Keratinocyte (primary cell): ENCODE data around the gene SOCS6. TPM values are rescaled to one million over a fixed set of nuclear protein-coding genes. Genes with fewer than 3 reads are reported as not detected.

Experiments
- DNase-seq: peaks from one replicate; pipeline ENCODE4 v3.0.0-alpha.2; 2011; ENCODE audit warnings: low read depth, missing footprints, low spot score
- FAIRE-seq: peaks from 2 replicates; lab custom pipeline; 2011; peaks lifted over from hg19 to GRCh38; lab: Jason Lieb, UNC
- H2AFZ ChIP-seq: 2 replicates; pipeline ENCODE4 v1.6.0; 2012; ENCODE audit warnings: low read length, control low read depth, inconsistent platforms; ENCODE audit not compliant: control insufficient read depth
- H3K27ac ChIP-seq: 2 replicates; pipeline ENCODE4 v1.5.1; 2011; ENCODE audit warnings: low read length; ENCODE audit not compliant: control insufficient read depth, insufficient read depth
- H3K27me3 ChIP-seq: 3 replicates; pipeline ENCODE4 v1.6.0; 2011; ENCODE audit warnings: low read length; ENCODE audit not compliant: control insufficient read depth, insufficient read depth; ENCODE audit errors: extremely low read depth
- H3K36me3 ChIP-seq, 2 experiments: 2 replicates in 1 of 2; 3 replicates in 1 of 2; pipeline ENCODE4 v1.5.1; 2011; ENCODE audit warnings: low read length in 2 of 2, mild to moderate bottlenecking in 1 of 2; ENCODE audit not compliant: control insufficient read depth in 2 of 2, insufficient read depth in 2 of 2; ENCODE audit errors: extremely low read depth in 1 of 2
- H3K4me1 ChIP-seq: 3 replicates; pipeline ENCODE4 v1.5.1; 2011; ENCODE audit warnings: low read length; ENCODE audit not compliant: control insufficient read depth, insufficient read depth; ENCODE audit errors: extremely low read depth
- H3K4me2 ChIP-seq: 3 replicates; pipeline ENCODE4 v1.6.0; 2011; ENCODE audit warnings: low read depth, low read length; ENCODE audit not compliant: control insufficient read depth, insufficient read depth; ENCODE audit errors: extremely low read depth
- H3K4me3 ChIP-seq, 3 experiments: fragments of 200-600 bp in 1 of 3; sonication (generic) in 1 of 3; 2 replicates in 2 of 3; 3 replicates in 1 of 3; pipeline ENCODE4 v1.5.1; 2011 to 2016; ENCODE audit warnings: low read length in 3 of 3, mild to moderate bottlenecking in 3 of 3, control low read depth in 2 of 3, inconsistent platforms in 1 of 3, low read depth in 1 of 3, mixed read lengths in 1 of 3, mixed run types in 1 of 3, moderate library complexity in 1 of 3; ENCODE audit not compliant: control insufficient read depth in 2 of 3, insufficient read depth in 2 of 3; ENCODE audit errors: extremely low read depth in 1 of 3
- H3K79me2 ChIP-seq: 2 replicates; pipeline ENCODE4 v1.6.0; 2012; ENCODE audit warnings: low read length; ENCODE audit not compliant: control insufficient read depth, insufficient read depth
- H3K9ac ChIP-seq: 3 replicates; pipeline ENCODE4 v1.6.0; 2011; ENCODE audit warnings: low read length; ENCODE audit not compliant: control insufficient read depth, insufficient read depth; ENCODE audit errors: extremely low read depth
- H3K9me1 ChIP-seq: 3 replicates; pipeline ENCODE4 v1.6.0; 2011; ENCODE audit warnings: low read length; ENCODE audit not compliant: control insufficient read depth, insufficient read depth; ENCODE audit errors: extremely low read depth
- H3K9me3 ChIP-seq: 2 replicates; pipeline ENCODE4 v1.5.1; 2012; ENCODE audit warnings: low read depth, low read length; ENCODE audit not compliant: control insufficient read depth
- H4K20me1 ChIP-seq: 3 replicates; pipeline ENCODE4 v1.6.0; 2011; ENCODE audit warnings: low read length; ENCODE audit not compliant: control insufficient read depth, insufficient read depth; ENCODE audit errors: extremely low read depth
- EZH2 ChIP-seq: IDR thresholded peaks from one replicate; pipeline ENCODE4 v1.6.1; 2012; ENCODE audit warnings: inconsistent platforms, mild to moderate bottlenecking, low read length, moderate library complexity
- dilution Hi-C: fragments of 300-500 bp; cut with MboI; formaldehyde crosslinking; loops from one replicate; pipeline ENCODE4 v1.7.0; 2020; ENCODE audit warnings: low sequenced_read_pairs; ENCODE audit not compliant: extremely low pct_ligation_motif_present
- polyA plus RNA-seq, 5 experiments: library from polyadenylated mRNA; depleted of rRNA in 3 of 5; stranded (reverse) in 3 of 5; stranded (forward) in 1 of 5; unstranded in 1 of 5; fragments of >200 nt; gene quantifications; 1 replicate in 1 of 5; 2 replicates in 3 of 5; 3 replicates in 1 of 5; pipeline versions ENCODE4 v1.2.1 to v1.2.3, GENCODE V29; 2011 to 2012; ENCODE audit warnings: missing spikeins in 2 of 5, low read depth in 1 of 5, low replicate concordance in 1 of 5
- TF ChIP-seq, protein P1 (sequence below), 3 experiments: IDR thresholded peaks in 1 of 3; conservative IDR thresholded peaks in 1 of 3; optimal IDR thresholded peaks in 1 of 3; 2 replicates in 2 of 3; 3 replicates in 1 of 3; pipeline versions ENCODE3 to v1.5.1; 2011; ENCODE audit warnings: low read length in 3 of 3, mild to moderate bottlenecking in 3 of 3, moderate library complexity in 2 of 3, control low read depth in 1 of 3, inconsistent platforms in 1 of 3; ENCODE audit not compliant: insufficient read depth in 2 of 3; ENCODE audit errors: extremely low read depth in 1 of 3

The SOCS6 gene
- polyA plus RNA-seq, 1 donor (not counting 4 experiments of a cell fraction or from before 2014, with no cell fraction given): 22.2 TPM

DNA sequence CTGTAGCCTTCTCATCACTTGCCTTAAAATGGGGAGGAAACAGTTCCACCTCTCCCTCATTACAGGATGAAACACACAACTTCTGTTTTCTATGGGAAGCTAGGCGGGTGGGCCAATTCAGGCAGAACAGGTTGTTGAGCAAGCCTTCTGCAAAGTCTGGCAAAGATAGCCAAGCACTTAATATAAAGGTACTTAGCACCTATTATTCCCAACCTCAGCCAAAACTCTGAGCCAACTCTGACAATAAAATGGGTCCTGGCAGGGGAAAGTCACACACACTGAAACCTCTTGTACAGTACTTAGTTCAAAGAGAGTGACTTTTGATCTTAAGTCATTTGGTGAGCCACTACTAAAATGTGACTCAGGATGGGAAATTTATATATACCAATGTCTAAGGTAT is 15.8 kb upstream of the SOCS6 start:
- H3K27me3 ChIP-seq: no peaks in the 10 kb centered on the region
- no peak overlapping the region for H3K27ac ChIP-seq

DNA sequence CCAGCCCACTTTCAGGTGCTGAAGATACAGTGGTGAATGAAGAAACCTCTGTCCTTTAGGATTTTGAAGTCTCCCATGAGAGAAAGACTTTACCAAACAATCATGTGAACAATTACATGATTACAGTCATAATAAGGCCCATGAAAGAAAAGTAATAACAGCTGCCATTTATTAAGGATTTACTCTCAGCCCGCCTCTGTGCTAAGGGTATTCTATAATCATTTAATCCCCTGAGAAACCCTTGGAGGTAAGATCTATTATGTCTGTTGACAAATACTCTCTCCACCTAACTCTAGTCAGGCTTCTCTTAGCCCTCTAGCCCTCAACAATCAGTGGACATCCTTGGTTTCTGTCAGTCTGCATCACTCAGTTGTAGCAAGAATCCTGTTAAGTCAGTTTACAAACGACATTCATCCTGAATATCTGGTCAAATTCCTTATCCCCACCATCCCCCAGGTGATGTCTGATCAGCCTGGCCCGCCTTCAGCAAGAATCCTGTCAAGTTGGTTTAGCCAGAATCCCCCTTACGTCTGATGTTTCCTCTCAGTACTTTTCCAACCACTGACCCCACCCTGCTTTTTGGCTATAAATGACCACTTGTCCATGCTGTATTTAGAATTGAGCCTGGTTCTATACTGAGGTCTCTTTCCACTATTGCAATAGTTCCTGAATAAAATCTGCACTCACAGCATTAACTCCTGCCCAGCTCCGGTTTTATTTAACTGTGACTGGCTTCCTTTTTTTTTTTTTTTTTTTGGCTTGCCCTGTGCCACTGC is 12.2 kb upstream of the SOCS6 start:
- Histone ChIP-seq H3K9me3 (no peaks in the 10 kb centered on the region), H3K4me3 (no peak overlapping the region), H3K4me1 (peaks cover 4% of the 10 kb centered on the region), H3K27me3 (no peaks in the 10 kb centered on the region), H3K27ac (no peak overlapping the region), H3K9me1 (no peaks in the 10 kb centered on the region), H3K4me2 (no peak overlapping the region), H2AFZ (no peak overlapping the region), H4K20me1 (no peaks in the 10 kb centered on the region), H3K79me2 (no peaks in the 10 kb centered on the region), H3K9ac (no peak overlapping the region), H3K36me3 (no peaks in the 10 kb centered on the region)
- TF ChIP-seq EZH2: no peak
- TF ChIP-seq, protein P1, sequence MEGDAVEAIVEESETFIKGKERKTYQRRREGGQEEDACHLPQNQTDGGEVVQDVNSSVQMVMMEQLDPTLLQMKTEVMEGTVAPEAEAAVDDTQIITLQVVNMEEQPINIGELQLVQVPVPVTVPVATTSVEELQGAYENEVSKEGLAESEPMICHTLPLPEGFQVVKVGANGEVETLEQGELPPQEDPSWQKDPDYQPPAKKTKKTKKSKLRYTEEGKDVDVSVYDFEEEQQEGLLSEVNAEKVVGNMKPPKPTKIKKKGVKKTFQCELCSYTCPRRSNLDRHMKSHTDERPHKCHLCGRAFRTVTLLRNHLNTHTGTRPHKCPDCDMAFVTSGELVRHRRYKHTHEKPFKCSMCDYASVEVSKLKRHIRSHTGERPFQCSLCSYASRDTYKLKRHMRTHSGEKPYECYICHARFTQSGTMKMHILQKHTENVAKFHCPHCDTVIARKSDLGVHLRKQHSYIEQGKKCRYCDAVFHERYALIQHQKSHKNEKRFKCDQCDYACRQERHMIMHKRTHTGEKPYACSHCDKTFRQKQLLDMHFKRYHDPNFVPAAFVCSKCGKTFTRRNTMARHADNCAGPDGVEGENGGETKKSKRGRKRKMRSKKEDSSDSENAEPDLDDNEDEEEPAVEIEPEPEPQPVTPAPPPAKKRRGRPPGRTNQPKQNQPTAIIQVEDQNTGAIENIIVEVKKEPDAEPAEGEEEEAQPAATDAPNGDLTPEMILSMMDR (optimal IDR thresholded peaks at IDR 0.05 in 1 of 3, IDR thresholded peaks at IDR 0.05 in 1 of 3, conservative IDR thresholded peaks at IDR 0.05 in 1 of 3; ENCODE audit: extremely low read depth in 1 of 3, insufficient read depth in 2 of 3, low read length in 3 of 3): no peak
- DNase-seq (no peak), FAIRE-seq (peak; percentile 32)
- dilution Hi-C loops: no loop called here

More for the DNA sequence above, 15.8 kb upstream of the SOCS6 start:
- Histone ChIP-seq H3K4me2 (no peak overlapping the region), H3K9me3 (no peaks in the 10 kb centered on the region), H3K4me3 (no peak overlapping the region), H3K4me1 (no peaks in the 10 kb centered on the region), H3K9ac (no peak overlapping the region), H4K20me1 (no peaks in the 10 kb centered on the region), H3K79me2 (no peaks in the 10 kb centered on the region), H3K36me3 (no peaks in the 10 kb centered on the region), H3K9me1 (no peaks in the 10 kb centered on the region), H2AFZ (no peak overlapping the region)
- dilution Hi-C loops: no loop called here
- TF ChIP-seq, protein P1 (optimal IDR thresholded peaks at IDR 0.05 in 1 of 3, IDR thresholded peaks at IDR 0.05 in 1 of 3, conservative IDR thresholded peaks at IDR 0.05 in 1 of 3; ENCODE audit: extremely low read depth in 1 of 3, insufficient read depth in 2 of 3, low read length in 3 of 3): no peak
- TF ChIP-seq EZH2: no peak
- DNase-seq (no peak), FAIRE-seq (no peak)
